Measurements from ENCODE around the gene SUSD1. TPM values are rescaled to one million over a fixed set of nuclear protein-coding genes. Genes with fewer than 3 reads are reported as not detected.

The SUSD1 gene
- total and polyA plus RNA-seq, 12 donors = 1.5 to 14.7 (median 4.3) TPM

DNA sequence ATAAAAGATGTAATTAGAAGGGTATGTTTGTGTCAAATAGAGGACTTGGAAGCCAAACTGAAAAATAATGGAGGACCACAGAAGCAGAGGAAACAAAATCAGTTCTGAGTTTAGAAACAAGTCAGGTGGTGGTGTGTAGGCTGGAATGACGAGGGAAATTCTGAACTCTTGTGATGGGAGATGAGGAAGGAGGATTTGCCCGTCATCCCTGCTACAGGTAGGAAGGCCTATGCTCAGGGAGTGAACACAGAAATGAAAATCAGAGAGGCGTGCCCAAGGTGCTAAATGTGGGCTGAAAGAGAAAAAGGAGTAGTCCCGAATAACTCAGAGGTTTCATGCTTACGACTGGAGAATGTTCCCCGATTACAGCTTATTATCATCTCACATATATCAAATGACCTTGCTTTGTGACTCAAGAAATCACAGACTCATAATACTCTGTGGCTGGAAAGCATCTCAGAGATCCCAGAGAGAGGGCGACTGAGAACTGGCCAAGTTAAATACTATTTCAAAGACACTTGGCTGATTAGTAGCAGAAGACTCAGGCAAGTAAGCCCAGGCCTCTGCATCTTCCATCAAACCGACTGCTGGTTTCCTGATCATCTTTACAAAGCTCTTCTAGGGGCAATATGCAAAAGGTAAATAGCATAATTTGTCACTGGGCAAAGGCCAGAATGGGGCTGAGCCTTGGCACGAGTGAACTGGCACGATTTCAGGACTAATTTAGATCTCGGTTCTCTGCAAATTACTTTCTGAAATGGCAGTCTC is 126.0 kb downstream of the SUSD1 start:
- intact Hi-C loops (cut with DNase I) = no loop called here

DNA sequence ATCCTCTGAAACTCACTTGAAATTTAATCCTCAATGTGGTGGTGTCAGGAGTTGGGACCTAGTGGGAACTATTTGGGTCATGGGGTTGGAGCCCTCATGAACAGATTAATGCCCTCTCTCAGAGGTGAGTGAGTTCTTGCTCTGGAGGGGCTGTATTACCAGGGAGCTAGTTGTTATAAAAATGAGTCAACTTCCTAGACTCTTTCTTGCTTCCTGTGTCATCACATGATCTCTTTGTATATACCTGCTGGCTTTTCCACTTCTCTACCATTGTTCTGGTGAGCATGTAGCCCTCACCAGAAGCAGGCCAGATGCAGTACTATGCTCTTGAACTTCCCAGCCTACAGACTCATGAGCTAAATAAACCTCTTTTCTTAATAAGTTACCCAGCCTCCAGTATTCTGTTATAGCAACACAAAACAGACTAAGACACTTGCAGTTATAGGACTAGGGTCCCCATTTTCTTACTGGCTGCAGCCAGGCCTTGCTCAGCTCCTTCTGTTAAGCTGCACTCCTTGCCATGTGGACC is 127.5 kb downstream of the SUSD1 start:
- Histone ChIP-seq H3K36me3 (peaks cover 0 to 6% (median 0%) of the 10 kb centered on the region in 9 donors), H3K4me1 (peaks cover 3 to 47% (median 23%) of the 10 kb centered on the region in 9 donors), H3K27me3 (no peaks in the 10 kb centered on the region), H3K4me3 (no peak overlapping the region), H3K27ac (peak overlapping the region in 1 of 10 donors; percentile 7), H3K9me3 (peaks cover 0 to 7% (median 0%) of the 10 kb centered on the region in 11 donors)
- ATAC-seq (no peak), DNase-seq (no peak)
- TF ChIP-seq CTCF (IDR thresholded peaks at IDR 0.05) = no peak
- intact Hi-C loops (cut with DNase I) = no loop called here

More for the DNA sequence above, 126.0 kb downstream of the SUSD1 start:
- TF ChIP-seq CTCF (IDR thresholded peaks at IDR 0.05) = no peak
- Histone ChIP-seq H3K27me3 (no peaks in the 10 kb centered on the region), H3K4me3 (no peak overlapping the region), H3K36me3 (peaks cover 0 to 6% (median 0%) of the 10 kb centered on the region in 9 donors), H3K27ac (peak overlapping the region in 8 of 10 donors; percentile 11 to 81 (median 44)), H3K4me1 (peaks cover 3 to 47% (median 23%) of the 10 kb centered on the region in 9 donors), H3K9me3 (peaks cover 0 to 7% (median 0%) of the 10 kb centered on the region in 11 donors)
- DNase-seq = no peak
- 43 to 44% methylated on average over 11 of the region's 11 CpGs for WGBS, 2 donors
- ATAC-seq = peak in 4 of 8 donors; percentile 38 to 58 (median 49)

GRCh38 chr9:112046181-112046580 is 128.9 kb downstream of the SUSD1 start:
- Histone ChIP-seq H3K4me1 (peaks cover 3 to 44% (median 26%) of the 10 kb centered on the region in 9 donors), H3K27me3 (no peaks in the 10 kb centered on the region), H3K36me3 (peaks cover 0 to 6% (median 0%) of the 10 kb centered on the region in 9 donors), H3K9me3 (peaks cover 0 to 7% (median 0%) of the 10 kb centered on the region in 11 donors), H3K4me3 (no peak overlapping the region), H3K27ac (peak overlapping the region in 1 of 10 donors; percentile 7)
- intact Hi-C loops (cut with DNase I) = no loop called here
- ATAC-seq = no peak
- TF ChIP-seq CTCF (IDR thresholded peaks at IDR 0.05) = no peak
- no peak for DNase-seq

DNA sequence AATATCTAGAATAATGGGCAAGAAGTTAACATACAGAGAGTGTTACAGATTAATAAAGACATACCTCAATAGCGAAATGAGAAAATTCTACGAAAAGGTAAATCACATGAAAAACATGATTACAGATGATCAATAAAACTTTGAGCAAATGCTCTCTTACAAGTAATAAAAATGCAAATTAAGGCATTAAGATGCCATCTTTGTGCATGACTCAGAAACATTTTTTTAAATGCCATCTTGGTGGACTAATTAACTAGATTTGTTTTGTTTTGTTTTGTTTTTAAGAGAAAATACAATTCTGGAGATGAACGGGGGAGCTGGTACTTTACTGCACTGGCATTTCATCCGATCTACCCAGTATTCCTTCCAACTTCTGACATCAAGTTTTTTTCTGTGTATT is 130.2 kb downstream of the SUSD1 start:
- peaks cover 0 to 33% (median 13%) of the 10 kb centered on the region in 9 donors for H3K4me1 ChIP-seq
- TF ChIP-seq CTCF (IDR thresholded peaks at IDR 0.05) = no peak
- H3K27me3 ChIP-seq = no peaks in the 10 kb centered on the region
- DNase-seq (no peak), ATAC-seq (no peak)
- H3K27ac ChIP-seq = no peak overlapping the region
- H3K9me3 ChIP-seq = peaks cover 0 to 7% (median 0%) of the 10 kb centered on the region in 11 donors
- no peak overlapping the region for H3K4me3 ChIP-seq
- 97 to 98% methylated on average over 4 of the region's 4 CpGs for WGBS, 2 donors
- intact Hi-C loops (cut with DNase I) = no loop called here
- H3K36me3 ChIP-seq = peaks cover 0 to 13% (median 0%) of the 10 kb centered on the region in 9 donors

Measured in heart right ventricle (tissue), 16 donors.